ENCODE data around the gene FNDC3B.

The FNDC3B gene

DNA sequence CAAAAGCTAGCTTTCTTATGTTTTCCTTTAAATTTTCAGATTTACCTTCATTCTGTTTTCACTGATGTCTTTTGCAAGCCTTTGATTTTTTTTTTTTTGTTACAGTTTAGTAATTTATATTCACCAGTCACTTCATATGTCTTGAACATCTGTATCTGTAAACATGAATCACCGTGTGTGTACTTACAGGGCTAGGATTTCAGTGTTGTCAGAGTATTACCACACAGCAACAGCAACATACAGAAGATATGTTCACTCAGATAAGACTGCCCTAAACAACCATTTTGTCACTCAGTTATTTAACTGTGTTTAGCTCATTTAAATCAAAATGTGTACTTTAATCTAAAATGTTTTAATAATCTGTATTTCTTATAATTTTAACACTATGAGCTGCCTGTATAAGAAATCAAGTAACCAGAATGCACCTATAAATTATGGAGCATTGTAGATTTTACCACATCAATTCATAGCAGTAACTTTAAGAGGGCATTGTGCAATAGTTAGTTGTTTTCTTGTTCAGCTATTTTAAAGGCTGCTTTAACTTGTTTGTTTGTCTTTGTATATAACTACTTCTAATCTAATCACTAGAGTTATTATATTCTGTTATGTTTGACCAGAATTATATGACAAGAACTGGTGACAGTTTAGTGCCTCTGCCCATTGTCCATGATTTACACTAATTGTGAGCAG is 358.5 kb downstream of the FNDC3B start:
- TF ChIP-seq, protein P1, sequence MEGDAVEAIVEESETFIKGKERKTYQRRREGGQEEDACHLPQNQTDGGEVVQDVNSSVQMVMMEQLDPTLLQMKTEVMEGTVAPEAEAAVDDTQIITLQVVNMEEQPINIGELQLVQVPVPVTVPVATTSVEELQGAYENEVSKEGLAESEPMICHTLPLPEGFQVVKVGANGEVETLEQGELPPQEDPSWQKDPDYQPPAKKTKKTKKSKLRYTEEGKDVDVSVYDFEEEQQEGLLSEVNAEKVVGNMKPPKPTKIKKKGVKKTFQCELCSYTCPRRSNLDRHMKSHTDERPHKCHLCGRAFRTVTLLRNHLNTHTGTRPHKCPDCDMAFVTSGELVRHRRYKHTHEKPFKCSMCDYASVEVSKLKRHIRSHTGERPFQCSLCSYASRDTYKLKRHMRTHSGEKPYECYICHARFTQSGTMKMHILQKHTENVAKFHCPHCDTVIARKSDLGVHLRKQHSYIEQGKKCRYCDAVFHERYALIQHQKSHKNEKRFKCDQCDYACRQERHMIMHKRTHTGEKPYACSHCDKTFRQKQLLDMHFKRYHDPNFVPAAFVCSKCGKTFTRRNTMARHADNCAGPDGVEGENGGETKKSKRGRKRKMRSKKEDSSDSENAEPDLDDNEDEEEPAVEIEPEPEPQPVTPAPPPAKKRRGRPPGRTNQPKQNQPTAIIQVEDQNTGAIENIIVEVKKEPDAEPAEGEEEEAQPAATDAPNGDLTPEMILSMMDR (IDR thresholded peaks at IDR 0.05; ENCODE audit: extremely low read depth, insufficient read depth, missing control alignments) = no peak
- DNase-seq (ENCODE audit: low spot score) = no peak
- in situ Hi-C loops (cut with MboI; ENCODE audit: low pct_unique_long_range_greater_than_20kb, low sequenced_read_pairs, unreplicated experiment) = no loop called here

GRCh38 chr3:172398484-172398883 is 359.1 kb downstream of the FNDC3B start:
- TF ChIP-seq, protein P1 (IDR thresholded peaks at IDR 0.05; ENCODE audit: extremely low read depth, insufficient read depth, missing control alignments) = no peak
- in situ Hi-C loops (cut with MboI; ENCODE audit: low pct_unique_long_range_greater_than_20kb, low sequenced_read_pairs, unreplicated experiment) = no loop called here
- DNase-seq (ENCODE audit: low spot score) = no peak

DNA sequence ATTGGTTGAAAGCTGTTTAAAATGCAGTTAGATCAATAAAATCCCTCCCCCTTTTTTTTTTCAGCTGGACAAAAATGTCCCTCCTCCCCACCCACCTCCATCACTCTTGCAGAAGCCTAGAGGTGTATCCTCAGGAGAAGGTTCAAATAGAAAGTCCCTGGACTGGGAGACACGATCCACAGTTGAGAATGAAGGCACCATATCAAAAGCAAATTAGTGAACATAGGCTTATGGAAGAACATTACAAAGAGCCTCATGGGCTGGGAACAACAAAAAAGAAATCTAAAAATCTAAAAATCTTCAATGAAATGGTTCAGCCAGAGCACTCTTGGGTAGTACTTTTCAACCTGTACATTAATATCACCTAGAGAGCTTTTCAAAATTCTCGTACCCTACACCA is 362.7 kb downstream of the FNDC3B start:
- DNase-seq (ENCODE audit: low spot score) = no peak
- TF ChIP-seq, protein P1 (IDR thresholded peaks at IDR 0.05; ENCODE audit: extremely low read depth, insufficient read depth, missing control alignments) = no peak
- in situ Hi-C loops (cut with MboI; ENCODE audit: low pct_unique_long_range_greater_than_20kb, low sequenced_read_pairs, unreplicated experiment) = no loop called here

- no peak for DNase-seq (ENCODE audit: low spot score)
- TF ChIP-seq, protein P1 (IDR thresholded peaks at IDR 0.05; ENCODE audit: extremely low read depth, insufficient read depth, missing control alignments) = no peak
- in situ Hi-C loops (cut with MboI; ENCODE audit: low pct_unique_long_range_greater_than_20kb, low sequenced_read_pairs, unreplicated experiment) = no loop called here
Measured at GRCh38 chr3:172402892-172403643, 363.7 kb downstream of the FNDC3B start.

DNA sequence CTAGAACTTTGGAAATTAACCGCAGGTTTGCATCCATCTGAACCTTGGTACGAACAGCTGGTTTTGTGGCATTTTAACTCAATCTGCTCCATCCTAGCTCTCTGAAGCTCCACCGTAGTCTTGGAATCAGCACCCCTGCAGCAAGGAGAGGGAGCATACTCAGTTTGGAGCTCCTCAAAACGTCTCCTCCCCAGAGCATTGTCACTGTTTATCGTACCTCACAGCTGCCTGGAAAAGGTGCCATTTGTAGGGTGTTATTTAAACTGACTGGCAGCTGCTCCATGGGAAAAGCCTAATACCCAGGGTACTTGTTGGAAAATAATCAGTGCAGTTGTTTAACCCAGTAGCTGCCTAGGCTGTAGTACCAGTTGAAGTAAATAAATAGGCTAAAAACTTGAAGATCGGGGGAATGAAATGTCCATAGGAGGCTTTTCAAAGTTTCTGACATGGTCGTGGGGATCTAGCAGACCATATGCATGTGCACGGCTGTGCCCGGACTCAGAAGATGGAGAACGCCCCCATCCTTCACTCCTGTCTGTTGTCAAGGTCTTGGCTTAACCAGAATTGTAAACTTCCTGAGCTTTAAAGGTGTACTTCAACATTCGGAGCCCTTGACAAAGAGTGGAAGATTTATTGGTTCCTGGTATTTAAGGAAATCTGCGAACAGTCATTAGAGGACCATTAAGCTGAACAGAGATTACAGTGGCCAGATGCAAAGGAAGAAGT is 365.0 kb downstream of the FNDC3B start:
- in situ Hi-C loops (cut with MboI; ENCODE audit: low pct_unique_long_range_greater_than_20kb, low sequenced_read_pairs, unreplicated experiment) = no loop called here
- TF ChIP-seq, protein P1 (IDR thresholded peaks at IDR 0.05; ENCODE audit: extremely low read depth, insufficient read depth, missing control alignments) = no peak
- DNase-seq (ENCODE audit: low spot score) = no peak

DNA sequence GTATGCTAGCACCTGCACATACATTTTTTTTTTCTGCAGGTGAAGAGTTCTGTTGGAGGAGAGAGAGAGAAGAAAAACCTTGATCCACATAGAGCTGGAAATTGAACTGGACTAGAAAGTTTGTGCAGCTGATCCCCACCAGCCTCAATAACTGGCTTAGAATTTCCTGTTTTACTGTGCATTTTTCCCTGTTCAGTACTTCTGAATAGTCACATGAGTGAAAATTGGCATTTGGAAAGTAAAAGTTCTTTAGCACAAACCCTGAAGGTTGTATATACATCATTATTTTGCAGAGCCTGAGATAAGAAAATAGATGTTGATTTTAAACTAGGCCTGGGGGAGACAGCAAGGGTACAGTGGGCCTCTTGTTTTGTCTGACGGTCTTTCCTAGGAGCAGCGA is 366.5 kb downstream of the FNDC3B start:
- in situ Hi-C loops (cut with MboI; ENCODE audit: low pct_unique_long_range_greater_than_20kb, low sequenced_read_pairs, unreplicated experiment) = no loop called here
- no peak for DNase-seq (ENCODE audit: low spot score)
- TF ChIP-seq, protein P1 (IDR thresholded peaks at IDR 0.05; ENCODE audit: extremely low read depth, insufficient read depth, missing control alignments) = no peak

Measured in GM13977 (cell line).